Colonic mucosa (tissue), 4 donors: ENCODE measurements around the gene PLA2G4B. TPM values are rescaled to one million over a fixed set of nuclear protein-coding genes. Genes with fewer than 3 reads are reported as not detected.

ENCODE experiments used
- DNase-seq: peaks from one replicate; pipeline ENCODE4 v3.0.0-alpha.2; 2020
- H3K27ac ChIP-seq: fragments of 200-600 bp; one replicate; pipeline ENCODE4 v1.8.0; 2021
- H3K27me3 ChIP-seq: fragments of 200-600 bp; one replicate; pipeline ENCODE4 v1.8.0; 2021
- H3K36me3 ChIP-seq: fragments of 200-600 bp; one replicate; pipeline ENCODE4 v1.8.0; 2021
- H3K4me1 ChIP-seq: fragments of 200-600 bp; one replicate; pipeline ENCODE4 v1.8.0; 2021; ENCODE audit warnings: mild to moderate bottlenecking
- H3K4me3 ChIP-seq: fragments of 200-600 bp; one replicate; pipeline ENCODE4 v1.8.0; 2021
- H3K9ac ChIP-seq, 2 donors: one replicate each; pipeline ENCODE4 v1.7.0; 2013; ENCODE audit warnings: control low read depth in 2 of 2, low read depth in 2 of 2, low read length in 2 of 2
- H3K9me3 ChIP-seq: fragments of 200-600 bp; one replicate; pipeline ENCODE4 v1.8.0; 2021
- CTCF ChIP-seq: fragments of 200-600 bp; IDR thresholded peaks from one replicate; pipeline ENCODE4 v1.8.0; 2022; ENCODE audit warnings: antibody characterized with exemption, mild to moderate bottlenecking
- intact Hi-C: fragments of 100-400 bp; cut with DNase I; formaldehyde crosslinking; loops from one replicate; pipeline ENCODE4 v1.14.1; 2022
- total RNA-seq, 2 donors: library from RNA; stranded (reverse); fragmentation: NEBNext Ultra II Directional in 1 of 2; extraction: Animal tissue kit (Norgen Biotek cat#: 25700) in 1 of 2; gene quantifications; one replicate each; pipeline ENCODE4 v1.2.1, GENCODE V29; 2021
- donor health status: healthy.
- donor health status: DM: no; HTN: no; CAD: no.
- donor health status: DM: no; HTN: no; CAD: no.

Gene PLA2G4B
- total RNA-seq, 2 donors from 2014 or later: 2.2 to 6.2 TPM

DNA sequence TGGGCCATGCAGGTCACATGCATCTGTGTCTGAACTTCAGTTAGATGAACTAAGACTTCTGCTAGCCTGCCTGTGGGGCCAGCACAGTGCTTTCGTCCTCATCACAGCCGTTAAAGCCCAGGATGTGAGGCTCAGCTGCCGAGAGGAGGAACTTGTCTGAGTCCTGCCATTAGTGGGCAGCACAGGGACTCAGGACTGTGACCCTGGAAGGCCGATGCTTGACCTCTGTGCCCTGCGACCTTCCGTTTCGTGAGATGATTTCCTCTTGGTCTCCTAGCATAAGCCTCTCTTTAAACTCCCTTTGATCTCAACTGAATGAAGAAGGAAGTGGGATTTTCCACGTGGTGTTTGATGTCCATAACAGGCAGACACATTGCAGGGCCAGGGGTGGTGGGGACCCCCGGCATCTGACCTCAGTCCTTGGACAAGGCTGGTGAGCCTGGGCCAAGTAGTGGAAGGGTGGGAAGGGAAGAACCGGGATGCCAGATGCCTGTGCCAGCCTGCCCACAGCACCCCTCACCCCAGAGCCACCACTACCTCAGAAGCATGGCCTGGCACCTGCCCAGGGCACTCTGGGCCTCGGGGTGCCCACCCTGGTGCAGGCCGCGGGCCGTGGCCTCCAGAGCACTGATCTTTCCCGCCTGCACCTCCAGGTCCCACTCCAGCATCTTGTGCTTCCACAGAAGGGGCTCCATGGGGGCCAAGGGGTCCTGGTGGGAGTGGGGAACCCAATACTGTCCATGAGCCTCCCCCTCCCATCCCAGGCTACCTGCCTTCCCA lies 21.6 kb downstream of the PLA2G4B start:
- Histone ChIP-seq H3K4me1 (no peaks in the 10 kb centered on the region), H3K36me3 (no peaks in the 10 kb centered on the region), H3K4me3 (no peak overlapping the region), H3K27ac (no peak overlapping the region), H3K27me3 (no peaks in the 10 kb centered on the region), H3K9me3 (no peaks in the 10 kb centered on the region), H3K9ac (no peak overlapping the region)
- intact Hi-C loops: no loop called here
- no peak for DNase-seq
- TF ChIP-seq CTCF: no peak

DNA sequence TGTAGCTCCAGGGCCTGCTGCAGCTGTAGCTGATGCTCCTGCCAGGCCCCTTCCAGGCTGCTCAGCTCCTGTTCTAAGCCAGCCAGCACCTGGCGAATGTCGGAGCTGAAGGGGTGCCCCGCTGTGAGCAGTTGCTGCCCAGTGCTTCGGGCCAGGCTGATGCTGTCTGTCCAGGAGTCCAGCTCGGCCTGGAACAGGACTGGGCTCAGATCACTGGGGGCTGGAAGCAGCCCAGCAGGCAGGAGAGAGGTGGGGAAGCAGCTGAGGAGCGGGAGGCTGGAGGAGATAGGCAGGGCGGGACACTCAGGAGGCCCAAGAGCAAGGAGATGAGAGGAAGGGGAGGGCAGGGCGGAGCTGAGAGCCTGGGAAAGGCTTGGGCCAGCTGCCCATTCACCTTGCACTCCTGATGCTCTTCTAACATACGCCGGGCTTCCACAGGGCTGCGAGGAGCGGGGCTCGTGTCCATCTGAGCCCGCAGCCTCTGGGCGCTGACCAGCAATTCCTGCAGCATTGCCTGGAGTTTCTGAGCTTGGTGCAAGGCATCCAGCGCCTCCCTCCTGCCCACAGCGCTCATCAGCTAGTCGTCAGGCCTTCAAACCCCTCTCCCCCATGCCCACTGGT lies 23.2 kb downstream of the PLA2G4B start:
- no peak for TF ChIP-seq CTCF
- intact Hi-C loops: no loop called here
- Histone ChIP-seq H3K9ac (no peak overlapping the region), H3K36me3 (no peaks in the 10 kb centered on the region), H3K27me3 (no peaks in the 10 kb centered on the region), H3K27ac (no peak overlapping the region), H3K4me1 (no peaks in the 10 kb centered on the region), H3K4me3 (no peak overlapping the region), H3K9me3 (no peaks in the 10 kb centered on the region)
- DNase-seq: no peak

DNA sequence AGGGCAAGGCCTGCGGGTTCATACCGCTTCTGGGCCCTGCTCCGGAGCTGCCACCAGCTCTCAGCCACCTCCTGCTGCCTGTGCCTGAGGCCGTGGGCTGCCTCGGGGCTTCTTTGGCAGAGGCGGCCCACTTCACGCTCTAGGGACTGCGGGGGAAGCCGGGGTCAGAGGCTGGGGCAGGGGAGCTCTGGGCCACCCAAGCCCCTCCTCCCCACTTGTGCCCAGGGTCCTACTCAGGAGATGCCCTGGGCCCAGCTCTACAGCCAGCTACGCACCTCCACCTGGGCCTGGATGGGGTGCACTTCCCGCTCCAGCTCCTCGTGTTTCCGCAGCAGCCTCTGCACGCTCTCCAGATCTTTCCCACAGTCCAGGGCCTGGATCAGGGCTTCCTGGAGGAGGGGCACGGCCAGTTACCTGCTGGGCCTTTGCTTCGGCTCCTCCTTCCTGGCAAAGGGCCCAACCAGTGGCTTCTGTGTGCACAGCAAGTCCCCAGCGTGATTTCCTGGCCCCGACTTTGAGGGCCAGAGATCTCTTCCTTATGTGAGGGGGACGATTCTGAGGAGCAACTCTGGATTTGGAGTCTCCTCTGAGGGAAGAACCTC lies 24.0 kb downstream of the PLA2G4B start:
- no peak overlapping the region for H3K9ac ChIP-seq
- H3K27me3 ChIP-seq: no peaks in the 10 kb centered on the region
- intact Hi-C loops: no loop called here
- no peak for TF ChIP-seq CTCF
- H3K36me3 ChIP-seq: no peaks in the 10 kb centered on the region
- no peak overlapping the region for H3K27ac ChIP-seq
- no peaks in the 10 kb centered on the region for H3K4me1 ChIP-seq
- no peak overlapping the region for H3K4me3 ChIP-seq
- no peaks in the 10 kb centered on the region for H3K9me3 ChIP-seq
- DNase-seq: peak; percentile 83

GRCh38 chr15:41865490-41866055 lies 26.9 kb downstream of the PLA2G4B start:
- Histone ChIP-seq H3K36me3 (no peaks in the 10 kb centered on the region), H3K4me3 (no peak overlapping the region), H3K9me3 (no peaks in the 10 kb centered on the region), H3K4me1 (no peaks in the 10 kb centered on the region), H3K27me3 (no peaks in the 10 kb centered on the region), H3K9ac (no peak overlapping the region), H3K27ac (no peak overlapping the region)
- DNase-seq: no peak
- no peak for TF ChIP-seq CTCF
- intact Hi-C loops: no loop called here

- Histone ChIP-seq H3K27me3 (no peaks in the 10 kb centered on the region), H3K4me3 (no peak overlapping the region), H3K36me3 (no peaks in the 10 kb centered on the region), H3K9ac (no peak overlapping the region), H3K27ac (no peak overlapping the region), H3K4me1 (no peaks in the 10 kb centered on the region), H3K9me3 (no peaks in the 10 kb centered on the region)
- DNase-seq: no peak
- intact Hi-C loops: no loop called here
- no peak for TF ChIP-seq CTCF
These were observed 27.6 kb downstream of the PLA2G4B start for GRCh38 chr15:41866263-41866703.
